T-helper 17 cell (primary cell): ENCODE data around the gene MRPS10. TPM values are rescaled to one million over a fixed set of nuclear protein-coding genes. Genes with fewer than 3 reads are reported as not detected.

ENCODE experiments used
- total RNA-seq, 4 donors: library from RNA in 2 of 4; stranded (reverse) in 2 of 4; gene quantifications; one replicate each; pipeline ENCODE4 v1.2.3 and lab custom pipeline; 2022 to 2026

MRPS10 gene
- total RNA-seq, 2 donors from 2014 or later, result 15.4 to 20.1 TPM

Other genes starting within 250 kb of the MRPS10 start
- 10 to 100 TPM; 28.7 to 35.3 TPM for gene TAF8, start 167.3 kb downstream of the MRPS10 start, total RNA-seq
- not detected for gene C6orf132, start 75.2 kb downstream of the MRPS10 start, total RNA-seq
- not detected for gene GUCA1A, start 44.5 kb downstream of the MRPS10 start, total RNA-seq
- gene GUCA1B, start 22.9 kb downstream of the MRPS10 start, total RNA-seq, result 1 to 10 TPM; 1.5 to 2.2 TPM
- 10 to 100 TPM; 28.6 to 31.2 TPM for gene TRERF1, start 234.1 kb upstream of the MRPS10 start, total RNA-seq